Pons (tissue), 1 donor: ENCODE data around the gene VWA5B2.

Experiments
- DNase-seq: peaks from one replicate; pipeline ENCODE4 v3.0.0-alpha.2; 2016; ENCODE audit warnings: low spot score

VWA5B2 gene

DNA sequence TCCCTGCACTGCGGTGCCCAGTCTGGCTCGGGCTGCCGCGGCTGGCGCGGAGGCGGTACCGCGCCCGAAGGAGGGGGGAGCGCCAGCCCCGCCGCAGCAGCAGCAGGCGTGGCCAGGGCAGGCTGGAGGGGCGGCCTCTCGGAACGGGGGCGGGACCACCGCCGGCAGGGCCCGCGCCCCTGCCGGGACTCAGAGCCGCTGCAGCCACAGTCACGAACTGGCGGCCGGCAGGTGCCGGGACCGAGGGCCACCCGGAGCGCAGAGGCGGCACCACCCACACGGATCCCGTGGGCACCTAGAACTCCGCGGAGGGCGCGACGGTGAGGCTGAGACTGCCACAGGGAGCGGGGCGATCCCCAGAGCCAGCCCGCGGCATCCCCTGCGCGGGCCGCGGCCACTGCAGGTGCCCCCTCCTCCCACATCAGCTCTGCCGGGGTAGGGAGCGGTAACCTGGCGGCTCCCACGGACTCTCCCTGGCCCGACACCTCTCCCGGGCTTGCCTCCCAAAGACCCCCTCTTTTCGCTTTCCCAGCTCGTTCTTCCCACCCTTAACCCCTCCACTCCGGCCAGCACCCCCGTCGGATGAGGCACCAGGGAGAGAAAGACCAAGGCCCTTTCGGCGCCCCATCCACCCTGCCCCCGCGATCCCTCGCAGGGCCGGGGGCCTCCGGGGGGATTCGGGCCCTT is at the start of gene VWA5B2:
VWA5B2 (plus strand) TSS at position 192 of the 687 bp plus-strand sequence. CDS start 944 bp downstream, outside the sequence.
- no peak for DNase-seq

DNA sequence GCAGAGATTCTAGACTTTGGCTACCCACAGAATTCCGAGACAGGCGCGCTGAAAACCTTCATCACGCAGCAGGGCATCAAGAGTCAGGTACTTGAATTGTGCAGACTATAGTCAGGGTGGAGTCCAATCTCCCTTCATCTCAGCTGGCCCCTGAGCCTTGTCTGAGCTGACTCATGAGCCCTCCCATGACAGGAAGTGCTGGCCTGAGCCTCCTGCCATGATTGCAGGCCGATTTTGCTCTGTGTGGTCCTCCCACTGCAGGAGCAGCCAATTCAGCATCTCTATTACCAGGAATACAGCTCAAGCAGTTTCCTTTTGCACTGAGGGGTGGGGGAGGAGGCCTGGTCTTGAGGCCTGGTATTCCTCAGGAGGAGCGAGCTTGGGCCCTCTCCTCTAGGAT is 49.2 kb upstream of the VWA5B2 start:
- no peak for DNase-seq

DNA sequence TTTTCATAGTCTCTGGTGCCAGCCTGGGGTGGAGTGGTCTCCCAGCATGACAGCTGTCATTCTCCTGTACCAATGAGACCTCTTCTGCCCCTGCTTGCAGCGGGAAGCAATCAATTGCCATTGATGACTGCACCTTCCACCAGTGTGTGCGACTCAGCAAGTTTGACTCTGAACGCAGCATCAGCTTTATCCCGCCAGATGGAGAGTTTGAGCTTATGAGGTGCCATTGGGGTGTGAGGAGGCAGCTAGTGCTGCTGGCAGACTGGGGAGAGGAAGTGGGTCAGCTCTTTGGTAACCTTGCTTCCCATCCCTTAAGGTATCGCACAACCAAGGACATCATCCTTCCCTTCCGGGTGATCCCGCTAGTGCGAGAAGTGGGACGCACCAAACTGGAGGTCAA is 47.8 kb upstream of the VWA5B2 start:
- no peak for DNase-seq

DNA sequence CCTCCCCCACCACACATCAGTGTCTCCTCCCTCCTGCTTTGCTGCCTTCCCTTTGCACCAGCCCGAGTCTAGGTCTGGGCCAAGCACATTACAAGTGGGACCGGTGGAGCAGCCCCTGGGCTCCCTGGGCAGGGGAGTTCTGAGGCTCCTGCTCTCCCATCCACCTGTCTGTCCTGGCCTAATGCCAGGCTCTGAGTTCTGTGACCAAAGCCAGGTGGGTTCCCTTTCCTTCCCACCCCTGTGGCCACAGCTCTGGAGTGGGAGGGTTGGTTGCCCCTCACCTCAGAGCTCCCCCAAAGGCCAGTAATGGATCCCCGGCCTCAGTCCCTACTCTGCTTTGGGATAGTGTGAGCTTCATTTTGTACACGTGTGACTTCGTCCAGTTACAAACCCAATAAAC is 45.7 kb upstream of the VWA5B2 start:
- DNase-seq: no peak

DNA sequence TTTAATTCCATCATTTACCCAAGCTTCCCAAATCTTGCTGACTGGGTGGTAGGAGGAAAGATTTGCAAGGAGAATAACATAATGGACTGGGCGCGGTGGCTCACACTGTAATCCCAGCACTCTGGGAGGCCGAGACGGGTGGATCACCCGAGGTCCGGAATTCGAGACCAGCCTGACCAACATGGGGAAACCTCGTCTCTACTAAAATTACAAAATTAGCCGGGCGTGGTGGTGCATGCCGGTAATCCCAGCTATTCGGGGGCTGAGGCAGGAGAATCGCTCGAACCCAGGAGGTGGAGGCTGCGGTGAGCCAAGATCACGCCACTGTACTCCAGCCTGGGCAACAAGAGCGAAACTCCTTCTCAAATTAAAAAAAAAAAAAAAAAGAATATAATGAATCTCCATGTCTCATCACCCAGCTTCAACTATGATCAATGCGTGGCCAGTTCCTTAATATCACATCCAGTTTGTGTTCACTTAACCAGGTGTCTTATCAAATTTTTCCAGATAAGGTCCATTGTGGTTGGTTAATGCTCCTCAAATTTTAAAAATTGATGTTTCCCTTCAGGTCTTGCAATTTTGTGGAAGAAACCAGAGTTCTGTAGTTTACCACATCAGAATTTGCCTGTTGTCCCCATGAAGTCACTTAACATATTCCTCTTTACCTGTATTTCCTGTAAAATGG is 44.7 kb upstream of the VWA5B2 start:
- no peak for DNase-seq

DNA sequence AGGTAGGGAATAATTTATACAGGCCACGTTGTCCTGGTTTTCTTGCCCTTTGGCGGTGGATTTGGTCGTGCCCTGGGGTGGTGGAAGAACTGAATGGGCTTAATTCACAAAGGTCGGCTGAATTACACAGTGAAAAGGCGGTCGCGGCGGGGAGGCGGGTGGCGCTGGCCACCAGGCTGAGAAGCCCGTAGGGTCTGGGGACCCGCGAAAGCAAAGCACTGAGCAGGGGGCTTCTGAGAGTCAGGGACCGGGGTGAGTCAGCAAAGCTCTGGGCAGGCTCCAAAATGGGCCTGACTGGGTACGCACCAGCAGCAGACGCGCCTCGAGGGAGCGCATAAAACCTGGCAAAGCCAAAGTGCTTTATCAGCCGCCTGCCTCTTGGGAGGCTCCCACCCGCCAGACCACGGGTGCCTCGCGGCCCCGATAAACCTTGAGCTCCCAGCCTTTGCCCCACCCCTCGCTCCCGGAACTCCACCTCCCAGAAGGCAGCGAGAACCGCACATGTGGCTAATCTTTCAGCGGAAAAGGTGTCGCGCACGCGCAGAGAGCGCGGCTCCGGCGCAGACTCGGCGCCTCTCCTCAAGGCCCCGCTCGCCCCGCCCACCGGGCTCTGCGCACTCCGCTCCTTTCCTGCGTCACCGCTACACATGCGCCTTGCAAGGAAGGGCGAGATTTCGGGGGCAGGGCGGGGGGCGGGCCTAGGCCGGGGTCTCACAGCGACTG is 43.8 kb upstream of the VWA5B2 start:
- peak; percentile 98 for DNase-seq

DNA sequence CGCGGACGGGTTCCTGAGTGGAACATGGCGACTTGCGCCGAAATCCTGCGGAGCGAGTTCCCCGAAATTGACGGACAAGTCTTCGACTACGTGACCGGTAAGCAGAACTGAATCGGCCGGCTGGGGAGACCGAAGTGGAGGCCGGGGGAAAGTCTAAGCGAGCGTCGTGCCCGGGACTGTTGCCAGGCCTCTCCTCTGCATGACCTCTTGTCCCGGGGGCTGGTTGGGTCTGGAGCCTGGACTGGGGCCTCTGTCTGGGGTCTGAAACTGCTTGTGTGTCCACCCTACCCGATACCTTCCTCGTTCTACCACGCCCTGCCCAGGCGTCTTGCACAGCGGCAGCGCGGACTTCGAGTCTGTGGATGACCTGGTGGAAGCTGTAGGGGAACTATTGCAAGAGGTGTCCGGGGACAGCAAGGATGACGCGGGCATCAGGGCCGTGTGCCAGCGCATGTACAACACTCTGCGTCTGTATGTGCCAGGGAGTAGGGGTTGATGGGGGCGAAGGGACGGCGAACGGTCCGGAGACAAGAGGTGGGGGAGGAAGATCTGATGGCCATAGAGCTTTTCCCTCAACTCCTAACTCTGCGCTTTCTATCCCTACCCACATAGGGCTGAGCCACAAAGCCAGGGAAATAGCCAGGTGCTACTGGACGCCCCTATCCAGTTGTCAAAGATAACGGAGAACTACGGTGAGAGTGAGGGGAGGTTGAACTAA is 43.0 kb upstream of the VWA5B2 start, which contains the start of gene ABCF3:
ABCF3 (plus strand) TSS at position 16 of the 718 bp plus-strand sequence; CDS start at position 25, 9 bp downstream.
- DNase-seq: no peak

DNA sequence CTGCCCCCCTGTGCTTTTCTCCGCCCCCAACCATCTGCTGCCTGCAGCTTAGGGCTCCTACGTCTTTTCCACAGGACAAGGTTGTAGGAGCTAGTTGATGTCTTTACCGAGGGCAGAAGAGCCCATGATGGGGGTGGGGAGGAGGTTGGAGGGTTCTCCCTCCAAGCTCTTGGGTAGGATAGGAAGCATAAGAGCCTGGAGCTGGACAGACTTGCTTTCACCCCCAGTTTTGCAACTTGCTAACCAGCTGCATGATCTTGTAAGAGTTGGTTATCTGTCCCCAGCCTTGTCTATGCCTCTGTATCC is 42.5 kb upstream of the VWA5B2 start:
- no peak for DNase-seq

DNA sequence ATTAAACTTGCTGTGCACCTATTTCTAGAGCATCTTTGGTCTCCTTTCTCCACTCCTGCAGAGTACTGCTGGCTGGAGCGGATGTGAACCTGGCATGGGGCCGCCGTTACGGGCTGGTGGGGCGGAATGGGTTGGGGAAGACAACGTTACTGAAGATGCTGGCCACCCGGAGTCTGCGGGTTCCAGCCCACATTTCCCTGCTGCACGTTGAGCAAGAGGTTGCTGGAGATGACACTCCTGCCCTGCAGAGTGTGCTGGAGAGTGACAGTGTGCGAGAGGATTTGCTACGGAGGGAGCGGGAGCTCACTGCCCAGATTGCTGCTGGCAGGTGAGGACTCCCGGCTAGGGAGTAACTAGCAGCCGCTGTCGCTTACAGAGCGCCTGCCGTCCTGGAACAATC is 41.3 kb upstream of the VWA5B2 start:
- DNase-seq: no peak

DNA sequence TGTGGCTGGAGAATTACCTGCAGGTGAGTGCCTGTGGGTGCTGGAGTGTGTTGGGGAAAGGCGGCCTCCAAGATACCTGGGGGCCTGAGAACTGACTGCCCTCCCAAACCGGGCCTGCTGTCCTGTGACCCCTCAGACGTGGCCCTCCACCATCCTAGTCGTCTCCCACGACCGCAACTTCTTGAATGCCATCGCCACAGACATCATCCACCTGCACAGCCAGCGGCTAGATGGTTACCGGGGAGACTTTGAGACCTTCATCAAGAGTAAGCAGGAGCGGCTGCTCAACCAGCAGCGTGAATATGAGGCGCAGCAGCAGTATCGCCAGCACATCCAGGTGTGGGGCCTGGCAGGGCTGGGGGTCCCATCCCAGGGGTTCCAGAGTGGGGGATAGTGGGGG is 40.0 kb upstream of the VWA5B2 start:
- DNase-seq: no peak

DNA sequence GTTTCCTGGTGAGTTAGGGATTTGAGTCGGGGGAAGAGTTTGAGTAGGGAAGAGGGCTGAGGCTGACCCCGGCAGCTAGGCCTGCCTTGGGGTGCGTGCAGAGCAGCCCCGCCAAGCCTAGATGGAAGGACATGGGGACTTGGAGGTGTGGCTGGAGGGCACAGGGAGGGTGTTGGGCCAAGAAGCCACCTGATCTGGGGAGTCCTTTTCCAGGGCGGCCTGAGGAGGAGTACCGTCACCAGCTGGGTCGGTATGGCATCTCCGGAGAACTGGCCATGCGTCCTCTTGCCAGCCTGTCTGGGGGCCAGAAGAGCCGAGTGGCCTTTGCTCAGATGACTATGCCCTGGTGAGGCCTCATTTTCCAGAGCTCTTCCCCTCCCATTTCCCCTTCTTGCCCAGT is 36.5 kb upstream of the VWA5B2 start:
- DNase-seq: no peak

DNA sequence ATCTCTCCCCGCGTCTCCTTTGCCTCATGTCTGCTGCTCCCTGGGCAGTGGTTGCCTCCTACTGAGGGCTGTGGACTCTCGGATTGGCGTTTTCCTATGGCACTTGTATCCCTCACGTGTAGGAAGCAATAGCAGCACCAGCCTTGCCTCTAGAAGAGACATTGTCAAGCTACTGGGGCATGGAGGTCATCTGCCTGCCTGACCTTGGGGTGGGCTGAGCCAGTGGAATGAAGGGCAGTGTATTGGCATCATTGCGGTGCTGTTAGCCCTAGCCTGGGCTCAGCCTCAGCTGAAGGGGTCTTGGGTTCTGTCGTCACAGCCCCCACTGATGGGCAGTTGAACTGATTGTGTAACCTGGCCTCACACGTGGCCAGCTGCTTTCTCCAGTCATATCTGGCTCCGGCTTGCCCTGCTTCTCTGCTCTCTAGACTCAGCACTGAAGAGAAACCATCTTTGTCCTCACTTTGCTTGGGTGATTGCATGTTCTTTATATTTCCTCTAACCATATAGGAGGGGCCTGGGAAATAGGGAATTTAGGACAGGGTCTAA is 35.3 kb upstream of the VWA5B2 start:
- DNase-seq: no peak

DNA sequence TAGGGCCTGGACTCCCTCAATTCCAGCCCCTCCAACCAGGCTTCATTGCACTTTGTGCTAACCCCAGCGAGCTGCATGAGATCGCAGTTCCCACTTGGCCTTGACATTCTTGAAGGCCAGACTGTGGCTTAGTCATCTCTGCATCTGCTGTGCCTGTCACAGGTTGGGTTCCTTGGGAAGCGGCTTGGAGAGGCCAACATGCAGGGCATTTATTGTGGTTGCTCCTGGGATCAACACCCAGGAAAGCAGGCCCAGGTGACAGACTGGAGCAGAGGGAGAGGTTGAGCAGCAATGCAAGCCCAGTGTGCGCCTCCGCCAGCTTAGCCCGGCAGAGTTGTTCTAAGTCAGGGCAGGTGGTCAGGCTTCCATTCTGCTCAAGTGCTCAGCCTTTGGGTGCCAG is 32.8 kb upstream of the VWA5B2 start:
- peak; percentile 11 for DNase-seq

DNA sequence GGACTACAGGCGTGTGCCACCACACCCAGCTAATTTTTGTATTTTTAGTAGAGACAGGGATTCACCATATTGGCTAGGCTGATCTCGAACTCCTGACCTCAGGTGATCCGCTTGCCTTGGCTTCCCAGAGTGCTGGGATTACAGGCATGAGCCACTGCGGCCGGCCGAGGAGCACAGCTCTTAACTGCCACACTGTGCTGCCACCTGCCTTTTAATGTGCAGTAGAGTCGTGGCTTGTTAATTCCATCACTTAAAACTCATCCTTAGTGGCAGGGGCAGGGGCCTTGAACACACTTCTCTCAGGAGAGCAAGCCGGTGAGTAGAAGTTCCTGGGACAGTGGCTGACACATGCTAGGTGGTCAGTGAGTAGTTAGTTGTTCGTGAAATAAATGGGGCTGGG is 30.9 kb upstream of the VWA5B2 start:
- DNase-seq: no peak

DNA sequence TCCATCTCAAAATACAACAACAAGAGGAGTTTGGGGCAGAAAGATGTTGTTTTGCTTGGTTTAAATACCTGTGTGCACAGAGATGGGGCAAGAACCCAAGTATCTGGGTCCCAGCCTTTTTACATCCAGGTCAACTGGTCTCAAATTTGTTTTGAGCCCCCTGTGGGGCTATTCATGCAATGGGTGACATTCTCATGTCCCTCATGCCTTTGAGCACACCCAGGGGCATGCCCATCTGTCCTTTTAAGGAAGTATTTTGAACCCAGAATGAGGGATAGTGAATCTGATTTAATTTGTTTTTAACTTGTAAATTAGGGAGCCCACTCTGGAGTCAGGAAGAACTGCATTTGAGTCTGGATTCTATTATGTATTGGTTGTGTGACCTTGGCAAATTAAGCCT is 28.6 kb upstream of the VWA5B2 start:
- DNase-seq: no peak

DNA sequence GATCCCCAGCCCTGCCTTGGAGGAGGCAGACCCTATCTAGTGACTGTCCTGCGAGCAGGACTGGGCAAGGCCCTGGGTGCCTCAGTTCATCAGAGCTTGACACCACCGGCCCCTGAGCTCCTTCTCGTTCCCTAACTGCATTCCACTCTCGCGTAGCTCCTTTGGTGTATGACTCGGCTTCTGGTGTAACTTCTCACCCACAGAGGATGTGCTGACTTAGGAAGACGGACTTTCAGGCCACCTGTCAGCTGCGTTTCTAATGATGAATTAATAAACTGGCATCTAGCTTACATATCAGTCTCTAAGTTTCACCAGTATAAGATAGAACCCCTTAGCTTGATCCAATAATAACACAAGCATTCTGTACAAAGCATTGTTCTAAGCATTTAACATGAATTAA is 25.9 kb upstream of the VWA5B2 start:
- DNase-seq: no peak

DNA sequence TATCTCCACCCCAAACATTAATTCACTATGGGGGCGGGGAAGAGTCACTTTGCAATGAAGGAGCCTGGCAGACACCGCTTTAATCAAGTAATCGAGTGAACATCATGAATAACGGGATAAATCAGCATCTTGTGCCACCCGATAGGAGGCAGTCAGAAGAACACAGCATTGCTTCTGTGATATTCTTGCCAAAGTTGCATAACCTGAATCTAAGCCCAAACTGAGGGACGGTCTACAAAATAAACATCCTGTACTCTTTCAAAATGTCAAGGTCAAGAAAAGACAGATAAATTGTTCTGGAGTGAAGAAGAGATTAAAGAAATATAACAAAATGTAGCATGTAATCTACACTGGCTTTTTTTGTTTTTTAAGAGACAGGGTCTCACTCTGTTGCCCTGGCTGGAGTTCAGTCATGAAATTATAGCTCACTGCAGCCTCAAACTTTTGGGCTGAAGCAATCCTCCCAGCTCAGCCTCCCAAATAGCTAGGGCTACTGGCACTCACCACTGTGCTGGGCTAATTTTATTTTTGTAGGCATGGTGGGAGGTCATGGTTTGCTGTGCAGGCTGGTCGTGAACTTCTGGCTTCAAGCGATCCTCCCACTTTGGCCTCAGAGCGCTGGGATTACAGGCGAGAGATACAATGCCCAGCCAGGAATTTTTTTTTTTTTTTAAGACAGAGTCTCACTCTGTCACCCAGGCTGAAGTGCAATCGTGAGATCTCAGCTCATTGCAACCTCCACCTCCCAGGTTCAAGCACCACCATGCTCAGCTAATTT is 20.1 kb upstream of the VWA5B2 start:
- no peak for DNase-seq

DNA sequence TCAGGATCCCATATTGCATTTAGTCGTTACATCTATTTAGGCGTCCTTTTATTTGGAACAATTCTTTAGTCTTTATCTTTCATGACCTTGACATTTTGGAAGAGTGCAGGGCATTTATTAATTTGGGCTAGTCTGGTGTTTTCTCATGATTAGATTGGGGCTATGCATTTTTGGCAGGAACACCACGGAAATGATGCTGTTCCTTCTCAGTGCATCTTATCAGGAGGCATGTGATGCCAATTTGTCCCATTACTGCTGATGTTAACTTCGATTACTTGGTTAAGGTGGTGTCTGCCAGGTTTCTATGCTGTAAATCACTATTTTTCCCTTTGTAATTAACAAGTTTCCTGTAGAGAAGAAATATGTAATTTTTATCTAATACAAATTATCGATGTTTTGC is 18.1 kb upstream of the VWA5B2 start:
- no peak for DNase-seq

DNA sequence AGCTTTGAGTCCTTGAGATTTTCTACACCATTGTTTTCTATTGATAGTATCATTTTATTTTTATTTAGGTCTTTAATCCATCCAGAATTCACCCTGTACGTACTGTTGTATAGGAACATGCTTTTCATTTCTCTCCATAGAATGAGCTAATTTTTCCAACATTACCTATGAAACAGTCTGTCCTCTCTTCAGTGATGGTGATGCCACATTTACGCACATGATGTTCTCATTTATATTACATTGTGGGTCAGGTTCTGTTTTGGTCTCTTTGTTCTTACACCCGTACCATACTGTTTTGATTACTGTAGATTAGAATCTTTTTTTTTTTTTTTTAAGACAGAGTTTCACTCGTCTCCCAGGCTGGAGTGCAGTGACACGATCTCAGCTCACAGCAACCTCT is 17.7 kb upstream of the VWA5B2 start:
- DNase-seq: no peak

DNA sequence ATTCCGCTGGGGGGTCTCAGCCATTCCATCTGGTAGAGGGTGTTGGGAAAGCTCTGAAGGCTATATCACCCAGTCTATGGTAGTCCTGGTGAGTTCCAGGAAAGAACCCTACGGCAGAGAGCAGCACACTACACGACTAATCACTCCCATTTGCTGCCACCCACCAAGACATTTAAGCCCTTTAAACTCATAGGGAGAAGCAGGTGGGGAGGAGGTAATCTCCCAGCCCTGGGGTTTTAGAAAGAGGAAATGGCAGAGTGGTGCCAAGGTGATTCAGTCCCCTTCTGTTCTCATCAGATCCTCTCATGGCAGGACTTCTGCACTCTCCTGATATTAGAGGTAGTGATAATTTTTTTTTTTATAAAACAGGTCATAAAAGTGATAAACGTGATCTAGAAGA is 10.6 kb upstream of the VWA5B2 start:
- DNase-seq: no peak

DNA sequence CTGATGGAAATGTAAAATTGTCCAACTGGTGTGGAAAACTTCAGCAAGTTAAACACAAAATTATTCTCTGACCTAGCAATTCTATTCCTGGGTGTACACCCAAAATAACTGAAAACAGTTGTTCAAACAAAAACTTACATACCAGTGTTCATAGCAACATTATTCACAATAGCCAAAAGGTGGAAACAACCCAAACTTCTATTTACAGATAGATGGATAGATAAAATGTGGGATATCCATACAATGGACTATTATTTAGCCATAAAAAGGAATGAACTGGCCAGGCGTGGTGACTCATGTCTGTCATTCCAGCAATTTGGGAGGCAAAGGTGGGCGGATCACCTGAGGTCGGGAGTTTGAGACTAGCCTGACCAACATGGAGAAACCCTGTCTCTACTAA is 6.9 kb upstream of the VWA5B2 start:
- DNase-seq: no peak

DNA sequence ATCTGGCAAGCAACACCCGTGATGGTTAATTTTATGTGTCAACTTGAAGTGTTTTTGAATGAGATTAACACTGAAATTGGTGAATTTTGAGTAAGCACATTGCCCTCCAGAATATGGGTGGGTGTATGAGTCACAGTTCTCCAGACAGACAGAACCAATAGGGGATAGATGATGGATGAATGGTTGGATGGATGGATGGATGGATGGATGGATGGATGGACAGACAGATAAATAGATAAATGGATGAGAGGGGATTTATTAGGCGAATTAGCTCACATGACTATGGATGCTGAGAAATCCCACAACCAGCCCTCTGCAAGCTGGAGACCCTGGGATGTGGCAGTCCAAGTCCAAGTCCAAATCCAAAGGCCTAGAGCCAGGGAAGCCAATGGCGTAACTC is 5.4 kb upstream of the VWA5B2 start:
- DNase-seq: no peak
